Endothelial cell (in vitro differentiated cells): ENCODE results near the gene SYT7. TPM values are rescaled to one million over a fixed set of nuclear protein-coding genes. Genes with fewer than 3 reads are reported as not detected.
A peak's percentile ranks its signal among the peaks of the same experiment; 100 is the strongest.

Source experiments
- DNase-seq: peaks from one replicate; pipeline ENCODE4 v3.0.0; 2021; ENCODE audit warnings: low spot score
- H3K27ac Mint-ChIP-seq: one replicate; pipeline ENCODE4 v1.8.0; 2021; ENCODE audit warnings: mixed read lengths, inconsistent platforms; ENCODE audit not compliant: unreplicated experiment
- H3K27me3 Mint-ChIP-seq: one replicate; pipeline ENCODE4 v1.8.0; 2021; ENCODE audit warnings: mild to moderate bottlenecking, moderate library complexity, mixed read lengths, inconsistent platforms; ENCODE audit not compliant: unreplicated experiment
- H3K36me3 Mint-ChIP-seq: one replicate; pipeline ENCODE4 v1.8.0; 2021; ENCODE audit warnings: mild to moderate bottlenecking, low read depth, mixed read lengths, inconsistent platforms; ENCODE audit not compliant: unreplicated experiment
- H3K4me1 Mint-ChIP-seq: one replicate; pipeline ENCODE4 v1.8.0; 2021; ENCODE audit warnings: mild to moderate bottlenecking, mixed read lengths, inconsistent platforms; ENCODE audit not compliant: unreplicated experiment
- H3K4me3 Mint-ChIP-seq: one replicate; pipeline ENCODE4 v1.8.0; 2021; ENCODE audit warnings: mild to moderate bottlenecking, mixed read lengths, inconsistent platforms; ENCODE audit not compliant: unreplicated experiment
- H3K9me3 Mint-ChIP-seq: one replicate; pipeline ENCODE4 v1.8.0; 2021; ENCODE audit warnings: mixed read lengths, inconsistent platforms; ENCODE audit not compliant: unreplicated experiment
- CTCF ChIP-seq: fragments of 200-600 bp; sonication (generic); IDR thresholded peaks from one replicate; pipeline ENCODE4 v1.5.0; 2021; ENCODE audit warnings: antibody characterized with exemption; ENCODE audit not compliant: unreplicated experiment
- total RNA-seq: library from RNA; stranded (reverse); fragmentation: NEBNext Ultra II Directional; extraction: Animal tissue kit (Norgen Biotek cat#: 25700); gene quantifications from one replicate; pipeline ENCODE4 v1.2.1, GENCODE V29; 2021; ENCODE audit not compliant: unreplicated experiment

The SYT7 gene
- total RNA-seq, 1 donor from 2014 or later, result 9.7 TPM

GRCh38 chr11:61598374-61598773, 17.5 kb upstream of the SYT7 start:
- Mint-ChIP-seq H3K27me3 (peaks cover 6% of the 10 kb centered on the region), H3K4me3 (no peak overlapping the region), H3K4me1 (peaks cover 40% of the 10 kb centered on the region), H3K36me3 (no peaks in the 10 kb centered on the region), H3K27ac (peak overlapping the region; percentile 88), H3K9me3 (no peaks in the 10 kb centered on the region)
- no peak for DNase-seq
- TF ChIP-seq CTCF, result no peak

GRCh38 chr11:61596990-61597389, 16.1 kb upstream of the SYT7 start:
- no peak for DNase-seq
- peaks cover 5% of the 10 kb centered on the region for H3K27me3 Mint-ChIP-seq
- no peak overlapping the region for H3K4me3 Mint-ChIP-seq
- H3K9me3 Mint-ChIP-seq, result no peaks in the 10 kb centered on the region
- no peaks in the 10 kb centered on the region for H3K36me3 Mint-ChIP-seq
- no peak for TF ChIP-seq CTCF
- peaks cover 50% of the 10 kb centered on the region for H3K4me1 Mint-ChIP-seq
- H3K27ac Mint-ChIP-seq, result no peak overlapping the region

GRCh38 chr11:61596542-61596941, 15.7 kb upstream of the SYT7 start:
- H3K9me3 Mint-ChIP-seq, result no peaks in the 10 kb centered on the region
- H3K27me3 Mint-ChIP-seq, result peaks cover 5% of the 10 kb centered on the region
- peak overlapping the region; percentile 72 for H3K27ac Mint-ChIP-seq
- H3K4me3 Mint-ChIP-seq, result no peak overlapping the region
- DNase-seq, result no peak
- peaks cover 54% of the 10 kb centered on the region for H3K4me1 Mint-ChIP-seq
- TF ChIP-seq CTCF, result no peak
- H3K36me3 Mint-ChIP-seq, result no peaks in the 10 kb centered on the region

- H3K4me3 Mint-ChIP-seq, result no peak overlapping the region
- H3K36me3 Mint-ChIP-seq, result no peaks in the 10 kb centered on the region
- H3K4me1 Mint-ChIP-seq, result peaks cover 56% of the 10 kb centered on the region
- no peak for DNase-seq
- peaks cover 5% of the 10 kb centered on the region for H3K27me3 Mint-ChIP-seq
- no peak for TF ChIP-seq CTCF
- H3K27ac Mint-ChIP-seq, result peak overlapping the region; percentile 100
- H3K9me3 Mint-ChIP-seq, result no peaks in the 10 kb centered on the region
Observed at GRCh38 chr11:61594907-61595257, 14.0 kb upstream of the SYT7 start.

DNA sequence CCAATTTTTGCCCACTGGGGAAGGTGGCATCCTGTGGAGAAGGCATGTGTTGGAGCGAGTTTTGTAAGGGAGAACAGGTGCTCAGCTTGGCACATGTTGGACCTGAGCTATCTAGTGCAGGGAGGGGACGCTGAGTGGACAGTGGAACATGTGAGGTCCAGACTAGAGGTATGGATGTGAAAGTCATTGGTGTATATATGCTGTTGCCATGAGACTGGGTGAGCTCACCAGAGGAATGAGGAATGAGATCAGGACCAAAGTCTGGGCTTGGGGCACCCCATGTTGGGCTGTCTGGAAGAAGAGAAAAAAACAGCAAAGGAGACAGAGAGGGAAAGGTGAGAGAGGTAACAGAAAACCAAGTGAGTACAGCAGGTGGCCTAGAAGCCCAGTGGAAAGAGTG, 12.3 kb upstream of the SYT7 start:
- Mint-ChIP-seq H3K9me3 (no peaks in the 10 kb centered on the region), H3K4me3 (no peak overlapping the region), H3K27ac (peak overlapping the region; percentile 11), H3K4me1 (peaks cover 52% of the 10 kb centered on the region), H3K27me3 (peaks cover 6% of the 10 kb centered on the region), H3K36me3 (no peaks in the 10 kb centered on the region)
- no peak for DNase-seq
- no peak for TF ChIP-seq CTCF
